Mesenchymal stem cell (in vitro differentiated cells and primary cell): ENCODE results near the gene PCNT.

Source experiments
- DNase-seq: peaks from one replicate; pipeline ENCODE4 v3.0.0-alpha.2; 2013
- H2AFZ ChIP-seq: one replicate; pipeline ENCODE4 v1.6.1; 2013; ENCODE audit warnings: low read depth, mild to moderate bottlenecking, control low read depth, inconsistent platforms, low read length, moderate library complexity
- H2AK5ac ChIP-seq: 2 replicates; pipeline ENCODE4 v1.6.1; 2013; ENCODE audit warnings: low read length, moderate library complexity, mild to moderate bottlenecking, inconsistent platforms; ENCODE audit not compliant: severe bottlenecking
- H2BK120ac ChIP-seq: one replicate; pipeline ENCODE4 v1.6.1; 2013; ENCODE audit warnings: low read depth, mild to moderate bottlenecking, inconsistent platforms, low read length, moderate library complexity
- H2BK12ac ChIP-seq, 2 experiments: one replicate each; pipeline ENCODE4 v1.6.1; 2013; ENCODE audit warnings: inconsistent platforms in 2 of 2, low read length in 2 of 2, mild to moderate bottlenecking in 2 of 2, moderate library complexity in 2 of 2, control low read depth in 1 of 2
- H2BK15ac ChIP-seq: one replicate; pipeline ENCODE4 v1.6.1; 2013; ENCODE audit warnings: mild to moderate bottlenecking, low read depth, inconsistent platforms; ENCODE audit not compliant: poor library complexity, severe bottlenecking
- H2BK5ac ChIP-seq: 2 replicates; pipeline ENCODE4 v1.6.1; 2013; ENCODE audit warnings: low read depth, mild to moderate bottlenecking, low read length, control low read depth, inconsistent platforms; ENCODE audit not compliant: poor library complexity, severe bottlenecking
- H3K14ac ChIP-seq, 2 experiments: one replicate each; pipeline ENCODE4 v1.6.1; 2013; ENCODE audit warnings: inconsistent platforms in 2 of 2, low read length in 2 of 2, control low read depth in 1 of 2, mild to moderate bottlenecking in 1 of 2, moderate library complexity in 1 of 2
- H3K18ac ChIP-seq, 2 experiments: one replicate each; pipeline ENCODE4 v1.6.1; 2013; ENCODE audit warnings: inconsistent platforms in 2 of 2, low read length in 2 of 2, control low read depth in 1 of 2, low read depth in 1 of 2, mild to moderate bottlenecking in 1 of 2
- H3K23ac ChIP-seq, 2 experiments: one replicate each; pipeline ENCODE4 v1.6.1; 2013; ENCODE audit warnings: inconsistent platforms in 2 of 2, low read length in 2 of 2, mild to moderate bottlenecking in 2 of 2, moderate library complexity in 2 of 2, control low read depth in 1 of 2
- H3K27ac ChIP-seq: 2 replicates; pipeline ENCODE4 v1.5.1; 2013; ENCODE audit warnings: mild to moderate bottlenecking, moderate library complexity, low read length, control low read depth, inconsistent platforms; ENCODE audit not compliant: poor library complexity, severe bottlenecking
- H3K27me3 ChIP-seq, 2 experiments: 2 replicates each; pipeline versions ENCODE4 v1.6.1 to v1.7.0; 2013; ENCODE audit warnings: low read length in 2 of 2, mild to moderate bottlenecking in 2 of 2, moderate library complexity in 2 of 2, control low read depth in 1 of 2, inconsistent platforms in 1 of 2; ENCODE audit not compliant: control insufficient read depth in 1 of 2, insufficient read depth in 1 of 2
- H3K36me3 ChIP-seq, 2 experiments: 2 replicates each; pipeline versions ENCODE4 v1.6.1 to v1.7.0; 2013; ENCODE audit warnings: low read length in 2 of 2, control low read depth in 1 of 2, inconsistent platforms in 1 of 2, low read depth in 1 of 2, mild to moderate bottlenecking in 1 of 2; ENCODE audit not compliant: insufficient read depth in 2 of 2, control insufficient read depth in 1 of 2
- H3K4ac ChIP-seq, 2 experiments: one replicate each; pipeline ENCODE4 v1.6.1; 2013; ENCODE audit warnings: inconsistent platforms in 2 of 2, low read length in 2 of 2, mild to moderate bottlenecking in 2 of 2, moderate library complexity in 2 of 2, control low read depth in 1 of 2, low read depth in 1 of 2
- H3K4me1 ChIP-seq: 2 replicates; pipeline ENCODE4 v1.6.1; 2013; ENCODE audit warnings: low read depth, low read length, control low read depth; ENCODE audit not compliant: control insufficient read depth, insufficient read depth
- H3K4me2 ChIP-seq: 2 replicates; pipeline ENCODE4 v1.6.1; 2013; ENCODE audit warnings: low read length, mild to moderate bottlenecking, inconsistent platforms; ENCODE audit not compliant: poor library complexity, severe bottlenecking
- H3K4me3 ChIP-seq, 2 experiments: 2 replicates each; pipeline versions ENCODE4 v1.5.1 to v1.7.0; 2013; ENCODE audit warnings: low read length in 2 of 2, mild to moderate bottlenecking in 2 of 2, control low read depth in 1 of 2, low read depth in 1 of 2; ENCODE audit not compliant: insufficient read depth in 1 of 2
- H3K79me1 ChIP-seq: replicated peaks from 2 replicates; pipeline ENCODE4 v1.6.1; 2013; ENCODE audit warnings: mild to moderate bottlenecking, control low read depth, low read length, inconsistent platforms; ENCODE audit not compliant: poor library complexity, severe bottlenecking
- H3K9ac ChIP-seq: 2 replicates; pipeline ENCODE4 v1.7.0; 2013; ENCODE audit warnings: mild to moderate bottlenecking, low read length, moderate library complexity
- H3K9me3 ChIP-seq: 2 replicates; pipeline ENCODE4 v1.7.0; 2013; ENCODE audit warnings: mild to moderate bottlenecking, low read length; ENCODE audit not compliant: control insufficient read depth
- H4K8ac ChIP-seq: one replicate; pipeline ENCODE4 v1.6.1; 2013; ENCODE audit warnings: inconsistent platforms, mild to moderate bottlenecking, low read length, moderate library complexity
- H4K91ac ChIP-seq: one replicate; pipeline ENCODE4 v1.6.1; 2013; ENCODE audit warnings: mild to moderate bottlenecking, low read length, inconsistent platforms
- WGBS: methylation state at CpG from one replicate; pipeline ENCODE4 v1.1.7; 2013; ENCODE audit warnings: mixed read lengths; 5-methylcytosine and 5-hydroxymethylcytosine counted together

The PCNT gene

GRCh38 chr21:46422636-46423241 is 98.8 kb downstream of the PCNT start:
- no peak overlapping the region for H3K4ac ChIP-seq
- H3K4me3 ChIP-seq, result no peak overlapping the region
- H3K23ac ChIP-seq, result no peak overlapping the region
- H2BK15ac ChIP-seq, result no peak overlapping the region
- no peak overlapping the region for H2AFZ ChIP-seq
- H3K27ac ChIP-seq, result no peak overlapping the region
- no peaks in the 10 kb centered on the region for H3K27me3 ChIP-seq
- H2AK5ac ChIP-seq, result no peak overlapping the region
- DNase-seq, result no peak
- no peak overlapping the region for H4K91ac ChIP-seq
- no peak overlapping the region for H3K18ac ChIP-seq
- no peak overlapping the region for H3K4me2 ChIP-seq
- H2BK5ac ChIP-seq, result no peak overlapping the region
- no peak overlapping the region for H3K9ac ChIP-seq
- 88% methylated on average over 12 of the region's 12 CpGs for WGBS
- peaks cover 74% of the 10 kb centered on the region in 2 experiments for H3K36me3 ChIP-seq
- H2BK12ac ChIP-seq, result no peak overlapping the region
- H2BK120ac ChIP-seq, result no peak overlapping the region
- no peaks in the 10 kb centered on the region for H3K9me3 ChIP-seq
- no peak overlapping the region for H3K14ac ChIP-seq
- no peaks in the 10 kb centered on the region for H3K4me1 ChIP-seq
- H4K8ac ChIP-seq, result no peak overlapping the region
- peaks cover 16% of the 10 kb centered on the region for H3K79me1 ChIP-seq

- 56% methylated on average over 1 of the region's 1 CpG for WGBS
- no peak overlapping the region for H3K4ac ChIP-seq
Observed at GRCh38 chr21:46423546-46424038, 99.6 kb downstream of the PCNT start.

GRCh38 chr21:46424039-46424591 is 100.2 kb downstream of the PCNT start:
- Histone ChIP-seq H3K23ac (no peak overlapping the region), H3K36me3 (peaks cover 73 to 80% of the 10 kb centered on the region in 2 experiments), H3K27ac (no peak overlapping the region), H3K4me3 (no peak overlapping the region), H3K27me3 (no peaks in the 10 kb centered on the region), H4K8ac (no peak overlapping the region), H3K79me1 (peaks cover 16% of the 10 kb centered on the region), H2BK15ac (no peak overlapping the region), H2AK5ac (no peak overlapping the region), H3K4me2 (no peak overlapping the region), H3K4me1 (no peaks in the 10 kb centered on the region), H3K14ac (no peak overlapping the region), H2BK120ac (no peak overlapping the region), H4K91ac (peak overlapping the region; percentile 15), H3K9ac (no peak overlapping the region), H2BK5ac (no peak overlapping the region), H2AFZ (no peak overlapping the region), H3K9me3 (no peaks in the 10 kb centered on the region), H3K18ac (no peak overlapping the region), H2BK12ac (no peak overlapping the region), H3K4ac (no peak overlapping the region)
- no peak for DNase-seq
- WGBS, result 90% methylated on average over 14 of the region's 17 CpGs

More at GRCh38 chr21:46423546-46424038, 99.6 kb downstream of the PCNT start:
- Histone ChIP-seq H2AFZ (no peak overlapping the region), H3K27ac (no peak overlapping the region), H3K79me1 (peaks cover 15% of the 10 kb centered on the region), H3K14ac (no peak overlapping the region), H4K8ac (no peak overlapping the region), H3K4me1 (no peaks in the 10 kb centered on the region), H2BK5ac (no peak overlapping the region), H3K23ac (no peak overlapping the region), H3K9ac (no peak overlapping the region), H3K9me3 (no peaks in the 10 kb centered on the region), H2BK12ac (no peak overlapping the region), H3K18ac (no peak overlapping the region), H3K4me2 (no peak overlapping the region), H3K36me3 (peaks cover 74 to 77% of the 10 kb centered on the region in 2 experiments), H3K4me3 (no peak overlapping the region), H2BK120ac (no peak overlapping the region), H3K27me3 (no peaks in the 10 kb centered on the region), H2BK15ac (no peak overlapping the region), H4K91ac (no peak overlapping the region), H2AK5ac (no peak overlapping the region)
- DNase-seq, result no peak

- no peak overlapping the region for H2AK5ac ChIP-seq
- no peak overlapping the region for H3K14ac ChIP-seq
- H3K4ac ChIP-seq, result no peak overlapping the region
- H3K4me3 ChIP-seq, result no peak overlapping the region
- peaks cover 15% of the 10 kb centered on the region for H3K79me1 ChIP-seq
- no peak overlapping the region for H3K27ac ChIP-seq
- H3K4me2 ChIP-seq, result no peak overlapping the region
- no peaks in the 10 kb centered on the region for H3K4me1 ChIP-seq
- 97% methylated on average over 3 of the region's 14 CpGs for WGBS
- no peak overlapping the region for H3K23ac ChIP-seq
- H2BK120ac ChIP-seq, result no peak overlapping the region
- H3K36me3 ChIP-seq, result peaks cover 69 to 80% of the 10 kb centered on the region in 2 experiments
- no peak overlapping the region for H4K8ac ChIP-seq
- DNase-seq, result no peak
- H3K9me3 ChIP-seq, result no peaks in the 10 kb centered on the region
- no peak overlapping the region for H2BK15ac ChIP-seq
- H2AFZ ChIP-seq, result no peak overlapping the region
- no peak overlapping the region for H3K18ac ChIP-seq
- no peaks in the 10 kb centered on the region for H3K27me3 ChIP-seq
- no peak overlapping the region for H3K9ac ChIP-seq
- H2BK12ac ChIP-seq, result no peak overlapping the region
- H2BK5ac ChIP-seq, result no peak overlapping the region
- H4K91ac ChIP-seq, result no peak overlapping the region
Observed at GRCh38 chr21:46424621-46425020, 100.7 kb downstream of the PCNT start.
